HEK293 (cell line): Measurements from ENCODE around the gene AGRN.

Experiments
- BCL11A ChIP-seq: fragments of 450-650 bp; formaldehyde crosslinking; IDR thresholded peaks from 2 replicates; pipeline ENCODE4 v1.5.1; 2016; ENCODE audit warnings: low read depth, missing biosample characterization, missing genetic modification characterization
- GLI4 ChIP-seq: fragments of 450-650 bp; formaldehyde crosslinking; IDR thresholded peaks from 2 replicates; pipeline ENCODE4 v1.5.1; 2016; ENCODE audit warnings: missing biosample characterization, missing genetic modification characterization
- KLF16 ChIP-seq: fragments of 450-650 bp; formaldehyde crosslinking; IDR thresholded peaks from 2 replicates; pipeline ENCODE4 v1.5.1; 2017; ENCODE audit warnings: missing biosample characterization, missing genetic modification characterization
- KLF7 ChIP-seq: fragments of 450-650 bp; formaldehyde crosslinking; IDR thresholded peaks from 2 replicates; pipeline ENCODE4 v1.5.1; 2016; ENCODE audit warnings: missing biosample characterization, missing genetic modification characterization, borderline replicate concordance
- KLF9 ChIP-seq: fragments of 450-650 bp; formaldehyde crosslinking; IDR thresholded peaks from 2 replicates; pipeline ENCODE4 v1.5.1; 2016; ENCODE audit warnings: missing biosample characterization, missing genetic modification characterization, low read depth
- MEIS1 ChIP-seq: sonication (generic); formaldehyde crosslinking; IDR thresholded peaks from 2 replicates; pipeline ENCODE4 v1.8.1; 2022; ENCODE audit warnings: missing genetic modification reagents, mild to moderate bottlenecking, borderline replicate concordance
- MYNN ChIP-seq: fragments of 450-650 bp; formaldehyde crosslinking; IDR thresholded peaks from 2 replicates; pipeline ENCODE4 v1.5.1; 2016; ENCODE audit warnings: missing biosample characterization, missing genetic modification characterization, borderline replicate concordance
- OSR2 ChIP-seq: fragments of 450-650 bp; formaldehyde crosslinking; IDR thresholded peaks from 2 replicates; pipeline ENCODE4 v1.5.1; 2016; ENCODE audit warnings: missing biosample characterization, missing genetic modification characterization
- PRDM10 ChIP-seq: fragments of 450-650 bp; formaldehyde crosslinking; IDR thresholded peaks from 2 replicates; pipeline ENCODE4 v1.5.1; 2016; ENCODE audit warnings: missing biosample characterization, missing genetic modification characterization
- RBAK ChIP-seq: fragments of 450-650 bp; formaldehyde crosslinking; IDR thresholded peaks from 2 replicates; pipeline ENCODE4 v1.5.1; 2016; ENCODE audit warnings: missing biosample characterization, missing genetic modification characterization
- SCRT2 ChIP-seq: fragments of 450-650 bp; formaldehyde crosslinking; IDR thresholded peaks from 2 replicates; pipeline ENCODE4 v1.5.1; 2016; ENCODE audit warnings: missing biosample characterization, missing genetic modification characterization
- ZBTB48 ChIP-seq: fragments of 450-650 bp; formaldehyde crosslinking; IDR thresholded peaks from 2 replicates; pipeline ENCODE4 v1.5.1; 2016; ENCODE audit warnings: missing biosample characterization, missing genetic modification characterization
- ZEB2 ChIP-seq: fragments of 450-650 bp; formaldehyde crosslinking; IDR thresholded peaks from 2 replicates; pipeline ENCODE4 v1.5.1; 2016; ENCODE audit warnings: missing biosample characterization, missing genetic modification characterization
- ZFHX2 ChIP-seq: fragments of 450-650 bp; formaldehyde crosslinking; conservative IDR thresholded peaks from 2 replicates; pipeline ENCODE4 v1.5.1; 2016; ENCODE audit warnings: missing biosample characterization, missing genetic modification characterization
- ZFP3 ChIP-seq: fragments of 450-650 bp; formaldehyde crosslinking; IDR thresholded peaks from 2 replicates; pipeline ENCODE4 v1.5.1; 2016; ENCODE audit warnings: low read depth, missing biosample characterization, missing genetic modification characterization
- ZFP37 ChIP-seq: fragments of 450-650 bp; formaldehyde crosslinking; IDR thresholded peaks from 2 replicates; pipeline ENCODE4 v1.5.1; 2016; ENCODE audit warnings: missing biosample characterization, missing genetic modification characterization
- ZIC2 ChIP-seq: fragments of 450-650 bp; formaldehyde crosslinking; IDR thresholded peaks from 2 replicates; pipeline ENCODE4 v1.5.1; 2016; ENCODE audit warnings: missing biosample characterization, missing genetic modification characterization
- ZNF184 ChIP-seq: fragments of 450-650 bp; IDR thresholded peaks from 2 replicates; pipeline ENCODE4 v1.5.1; 2018; ENCODE audit warnings: missing biosample characterization, mild to moderate bottlenecking, missing genetic modification characterization
- ZNF211 ChIP-seq: fragments of 450-650 bp; formaldehyde crosslinking; IDR thresholded peaks from 2 replicates; pipeline ENCODE4 v1.5.1; 2016; ENCODE audit warnings: low read depth, missing biosample characterization, missing genetic modification characterization
- ZNF239 ChIP-seq: fragments of 450-650 bp; formaldehyde crosslinking; IDR thresholded peaks from 2 replicates; pipeline ENCODE4 v1.5.1; 2016; ENCODE audit warnings: missing biosample characterization, missing genetic modification characterization
- ZNF366 ChIP-seq: fragments of 450-650 bp; formaldehyde crosslinking; conservative IDR thresholded peaks from 2 replicates; pipeline ENCODE4 v1.5.1; 2016; ENCODE audit warnings: missing biosample characterization, missing genetic modification characterization
- ZNF426 ChIP-seq: fragments of 450-650 bp; formaldehyde crosslinking; IDR thresholded peaks from 2 replicates; pipeline ENCODE4 v1.5.1; 2017; ENCODE audit warnings: missing biosample characterization, missing genetic modification characterization, mild to moderate bottlenecking, inconsistent platforms, moderate library complexity
- ZNF433 ChIP-seq: fragments of 450-650 bp; formaldehyde crosslinking; IDR thresholded peaks from 2 replicates; pipeline ENCODE4 v1.5.1; 2016; ENCODE audit warnings: missing biosample characterization, missing genetic modification characterization, low read depth
- ZNF555 ChIP-seq: fragments of 450-650 bp; formaldehyde crosslinking; conservative IDR thresholded peaks from 2 replicates; pipeline ENCODE4 v1.5.1; 2017; ENCODE audit warnings: missing biosample characterization, mild to moderate bottlenecking, missing genetic modification characterization, inconsistent platforms
- ZNF596 ChIP-seq: fragments of 450-650 bp; IDR thresholded peaks from 2 replicates; pipeline ENCODE4 v1.5.0; 2018; ENCODE audit warnings: missing biosample characterization, mild to moderate bottlenecking, missing genetic modification characterization, moderate library complexity
- ZNF629 ChIP-seq: fragments of 450-650 bp; formaldehyde crosslinking; IDR thresholded peaks from 2 replicates; pipeline ENCODE4 v1.5.1; 2017; ENCODE audit warnings: missing biosample characterization, missing genetic modification characterization
- TF ChIP-seq, protein P1 (sequence below): fragments of 450-650 bp; formaldehyde crosslinking; IDR thresholded peaks from 2 replicates; pipeline ENCODE4 v1.5.1; 2016; ENCODE audit warnings: missing biosample characterization, missing genetic modification characterization
- TF ChIP-seq, protein P2 (sequence below): fragments of 450-650 bp; IDR thresholded peaks from 2 replicates; pipeline ENCODE4 v1.5.1; 2018; ENCODE audit warnings: missing biosample characterization, mild to moderate bottlenecking, missing genetic modification characterization
- TF ChIP-seq, protein P3 (sequence below): fragments of 450-650 bp; formaldehyde crosslinking; IDR thresholded peaks from 2 replicates; pipeline ENCODE4 v1.5.1; 2016; ENCODE audit warnings: missing biosample characterization, missing genetic modification characterization
- TF ChIP-seq, protein P4 (sequence below): IDR thresholded peaks from 2 replicates; pipeline ENCODE4 v1.6.1; 2011; ENCODE audit warnings: mild to moderate bottlenecking, low read depth, low read length, borderline replicate concordance

The AGRN gene

GRCh38 chr1:1079408-1080121, 59.6 kb downstream of the AGRN start (continued):
- TF ChIP-seq, protein P1, sequence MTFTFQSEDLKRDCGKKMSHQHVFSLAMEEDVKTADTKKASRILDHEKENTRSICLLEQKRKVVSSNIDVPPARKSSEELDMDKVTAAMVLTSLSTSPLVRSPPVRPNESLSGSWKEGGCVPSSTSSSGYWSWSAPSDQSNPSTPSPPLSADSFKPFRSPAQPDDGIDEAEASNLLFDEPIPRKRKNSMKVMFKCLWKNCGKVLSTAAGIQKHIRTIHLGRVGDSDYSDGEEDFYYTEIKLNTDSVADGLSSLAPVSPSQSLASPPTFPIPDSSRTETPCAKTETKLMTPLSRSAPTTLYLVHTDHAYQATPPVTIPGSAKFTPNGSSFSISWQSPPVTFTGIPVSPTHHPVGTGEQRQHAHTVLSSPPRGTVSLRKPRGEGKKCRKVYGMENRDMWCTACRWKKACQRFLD (tag by site-specific recombination): no peak
- TF ChIP-seq KLF7 (tag by site-specific recombination) (peak; percentile 92), BCL11A (tag by site-specific recombination) (peak; percentile 80), PRDM10 (tag by site-specific recombination) (no peak; the same call in 1 of the 2 replicates), ZFP37 (tag by site-specific recombination) (peak; percentile 98), ZNF629 (peak; percentile 88), MYNN (tag by site-specific recombination) (no peak), SCRT2 (tag by site-specific recombination) (no peak), ZNF433 (tag by site-specific recombination) (no peak), ZNF239 (tag by site-specific recombination) (no peak), ZNF426 (no peak), ZBTB48 (peak; percentile 87), MEIS1 (CRISPR knock-in tag) (no peak), ZIC2 (tag by site-specific recombination) (peak; percentile 73; the same call in 1 of the 2 replicates), OSR2 (peak; percentile 89), GLI4 (tag by site-specific recombination) (no peak), ZNF596 (tag by site-specific recombination) (no peak), RBAK (tag by site-specific recombination) (no peak), ZFHX2 (tag by site-specific recombination) (peak; percentile 98), ZFP3 (tag by site-specific recombination) (no peak), KLF9 (tag by site-specific recombination) (peak; percentile 94), KLF16 (tag by site-specific recombination) (peak; percentile 98), ZNF184 (tag by site-specific recombination) (no peak), ZNF366 (peak; percentile 95), ZNF555 (tag by site-specific recombination) (no peak), ZNF211 (tag by site-specific recombination) (no peak), ZEB2 (peak; percentile 84)
- TF ChIP-seq, protein P2, sequence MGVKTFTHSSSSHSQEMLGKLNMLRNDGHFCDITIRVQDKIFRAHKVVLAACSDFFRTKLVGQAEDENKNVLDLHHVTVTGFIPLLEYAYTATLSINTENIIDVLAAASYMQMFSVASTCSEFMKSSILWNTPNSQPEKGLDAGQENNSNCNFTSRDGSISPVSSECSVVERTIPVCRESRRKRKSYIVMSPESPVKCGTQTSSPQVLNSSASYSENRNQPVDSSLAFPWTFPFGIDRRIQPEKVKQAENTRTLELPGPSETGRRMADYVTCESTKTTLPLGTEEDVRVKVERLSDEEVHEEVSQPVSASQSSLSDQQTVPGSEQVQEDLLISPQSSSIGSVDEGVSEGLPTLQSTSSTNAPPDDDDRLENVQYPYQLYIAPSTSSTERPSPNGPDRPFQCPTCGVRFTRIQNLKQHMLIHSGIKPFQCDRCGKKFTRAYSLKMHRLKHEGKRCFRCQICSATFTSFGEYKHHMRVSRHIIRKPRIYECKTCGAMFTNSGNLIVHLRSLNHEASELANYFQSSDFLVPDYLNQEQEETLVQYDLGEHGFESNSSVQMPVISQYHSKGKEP (tag by site-specific recombination): no peak
- TF ChIP-seq, protein P3, sequence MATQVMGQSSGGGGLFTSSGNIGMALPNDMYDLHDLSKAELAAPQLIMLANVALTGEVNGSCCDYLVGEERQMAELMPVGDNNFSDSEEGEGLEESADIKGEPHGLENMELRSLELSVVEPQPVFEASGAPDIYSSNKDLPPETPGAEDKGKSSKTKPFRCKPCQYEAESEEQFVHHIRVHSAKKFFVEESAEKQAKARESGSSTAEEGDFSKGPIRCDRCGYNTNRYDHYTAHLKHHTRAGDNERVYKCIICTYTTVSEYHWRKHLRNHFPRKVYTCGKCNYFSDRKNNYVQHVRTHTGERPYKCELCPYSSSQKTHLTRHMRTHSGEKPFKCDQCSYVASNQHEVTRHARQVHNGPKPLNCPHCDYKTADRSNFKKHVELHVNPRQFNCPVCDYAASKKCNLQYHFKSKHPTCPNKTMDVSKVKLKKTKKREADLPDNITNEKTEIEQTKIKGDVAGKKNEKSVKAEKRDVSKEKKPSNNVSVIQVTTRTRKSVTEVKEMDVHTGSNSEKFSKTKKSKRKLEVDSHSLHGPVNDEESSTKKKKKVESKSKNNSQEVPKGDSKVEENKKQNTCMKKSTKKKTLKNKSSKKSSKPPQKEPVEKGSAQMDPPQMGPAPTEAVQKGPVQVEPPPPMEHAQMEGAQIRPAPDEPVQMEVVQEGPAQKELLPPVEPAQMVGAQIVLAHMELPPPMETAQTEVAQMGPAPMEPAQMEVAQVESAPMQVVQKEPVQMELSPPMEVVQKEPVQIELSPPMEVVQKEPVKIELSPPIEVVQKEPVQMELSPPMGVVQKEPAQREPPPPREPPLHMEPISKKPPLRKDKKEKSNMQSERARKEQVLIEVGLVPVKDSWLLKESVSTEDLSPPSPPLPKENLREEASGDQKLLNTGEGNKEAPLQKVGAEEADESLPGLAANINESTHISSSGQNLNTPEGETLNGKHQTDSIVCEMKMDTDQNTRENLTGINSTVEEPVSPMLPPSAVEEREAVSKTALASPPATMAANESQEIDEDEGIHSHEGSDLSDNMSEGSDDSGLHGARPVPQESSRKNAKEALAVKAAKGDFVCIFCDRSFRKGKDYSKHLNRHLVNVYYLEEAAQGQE (tag by site-specific recombination): no peak
- TF ChIP-seq, protein P4, sequence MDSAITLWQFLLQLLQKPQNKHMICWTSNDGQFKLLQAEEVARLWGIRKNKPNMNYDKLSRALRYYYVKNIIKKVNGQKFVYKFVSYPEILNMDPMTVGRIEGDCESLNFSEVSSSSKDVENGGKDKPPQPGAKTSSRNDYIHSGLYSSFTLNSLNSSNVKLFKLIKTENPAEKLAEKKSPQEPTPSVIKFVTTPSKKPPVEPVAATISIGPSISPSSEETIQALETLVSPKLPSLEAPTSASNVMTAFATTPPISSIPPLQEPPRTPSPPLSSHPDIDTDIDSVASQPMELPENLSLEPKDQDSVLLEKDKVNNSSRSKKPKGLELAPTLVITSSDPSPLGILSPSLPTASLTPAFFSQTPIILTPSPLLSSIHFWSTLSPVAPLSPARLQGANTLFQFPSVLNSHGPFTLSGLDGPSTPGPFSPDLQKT: no peak
